Uterus (tissue), 4 donors: ENCODE measurements around the gene EMID1. TPM values are rescaled to one million over a fixed set of nuclear protein-coding genes. Genes with fewer than 3 reads are reported as not detected.

Experiments used
- DNase-seq, 2 donors: peaks; one replicate each; pipeline ENCODE4 v3.0.0-alpha.2; 2019 to 2020
- H3K27ac ChIP-seq, 2 donors: fragments of 200-600 bp; sonication (generic); 1 replicate in 1 of 2; 2 replicates in 1 of 2; pipeline ENCODE4 v1.5.1; 2016 to 2018
- H3K27me3 ChIP-seq, 2 donors: fragments of 200-600 bp; sonication (generic); one replicate each; pipeline ENCODE4 v1.5.1; 2018 to 2019; ENCODE audit warnings: control low read depth in 1 of 2
- H3K36me3 ChIP-seq, 2 donors: fragments of 200-600 bp; sonication (generic); one replicate each; pipeline ENCODE4 v1.5.1; 2019; ENCODE audit warnings: control low read depth in 1 of 2
- H3K4me1 ChIP-seq, 2 donors: fragments of 200-600 bp; sonication (generic); one replicate each; pipeline ENCODE4 v1.5.1; 2018 to 2019; ENCODE audit warnings: control low read depth in 1 of 2
- H3K4me3 ChIP-seq, 2 donors: fragments of 200-600 bp; sonication (generic); 1 replicate in 1 of 2; 2 replicates in 1 of 2; pipeline ENCODE4 v1.5.1; 2018 to 2019; ENCODE audit warnings: mild to moderate bottlenecking in 1 of 2
- H3K9me3 ChIP-seq, 2 donors: fragments of 200-600 bp; sonication (generic); one replicate each; pipeline ENCODE4 v1.5.1; 2019; ENCODE audit warnings: control low read depth in 1 of 2
- CTCF ChIP-seq, 4 experiments: fragments of 200-600 bp in 2 of 4; fragments of 450-650 bp in 2 of 4; sonication (generic) in 2 of 4; IDR thresholded peaks; one replicate each; pipeline ENCODE4 v1.5.1; 2016 to 2019; ENCODE audit warnings: antibody characterized with exemption in 4 of 4, mild to moderate bottlenecking in 2 of 4, moderate library complexity in 1 of 4
- POLR2A ChIP-seq, 2 donors: fragments of 450-650 bp; IDR thresholded peaks; one replicate each; pipeline ENCODE4 v1.6.1; 2016; ENCODE audit warnings: antibody characterized with exemption in 2 of 2, mild to moderate bottlenecking in 1 of 2, moderate library complexity in 1 of 2
- intact Hi-C: fragments of 100-400 bp; cut with DNase I; formaldehyde crosslinking; loops from one replicate; pipeline ENCODE4 v1.15.1; 2023; ENCODE audit warnings: low total_unique reads
- total RNA-seq, 4 donors: library from RNA; depleted of rRNA in 3 of 4; stranded (reverse); fragments of >200 nt in 3 of 4; gene quantifications; one replicate each; pipeline versions ENCODE4 v1.1.0 to v1.2.4, GENCODE V29; 2014 to 2023
- donor health status: DM: yes; HTN: yes; CAD: no.

The EMID1 gene
- total RNA-seq, 4 donors from 2014 or later, result under 0.01 to 30.0 (median 10.2) TPM

GRCh38 chr22:29300807-29301601 lies 95.3 kb downstream of the EMID1 start:
- Histone ChIP-seq H3K9me3 (no peaks in the 10 kb centered on the region), H3K27ac (no peak overlapping the region), H3K36me3 (no peaks in the 10 kb centered on the region), H3K27me3 (no peaks in the 10 kb centered on the region), H3K4me1 (no peaks in the 10 kb centered on the region), H3K4me3 (no peak overlapping the region)
- intact Hi-C loops, result no loop called here
- no peak for DNase-seq
- TF ChIP-seq CTCF (IDR thresholded peaks at IDR 0.05), result no peak
- no peak for TF ChIP-seq POLR2A (IDR thresholded peaks at IDR 0.05)

- Histone ChIP-seq H3K27me3 (no peaks in the 10 kb centered on the region), H3K27ac (no peak overlapping the region), H3K36me3 (no peaks in the 10 kb centered on the region), H3K4me1 (no peaks in the 10 kb centered on the region), H3K4me3 (no peak overlapping the region), H3K9me3 (no peaks in the 10 kb centered on the region)
- no peak for DNase-seq
- TF ChIP-seq POLR2A (IDR thresholded peaks at IDR 0.05) (no peak), CTCF (IDR thresholded peaks at IDR 0.05) (no peak)
- intact Hi-C loops, result no loop called here
Measured at GRCh38 chr22:29301716-29302401, 96.2 kb downstream of the EMID1 start.

- no peaks in the 10 kb centered on the region for H3K36me3 ChIP-seq
- no peak overlapping the region for H3K4me3 ChIP-seq
- intact Hi-C loops, result no loop called here
- H3K4me1 ChIP-seq, result no peaks in the 10 kb centered on the region
- no peak overlapping the region for H3K27ac ChIP-seq
- H3K27me3 ChIP-seq, result no peaks in the 10 kb centered on the region
- DNase-seq, result no peak
- TF ChIP-seq POLR2A (IDR thresholded peaks at IDR 0.05) (no peak), CTCF (IDR thresholded peaks at IDR 0.05) (no peak)
- H3K9me3 ChIP-seq, result no peaks in the 10 kb centered on the region
Measured at GRCh38 chr22:29302402-29302680, 96.6 kb downstream of the EMID1 start.

GRCh38 chr22:29302681-29303465 lies 97.2 kb downstream of the EMID1 start:
- no peaks in the 10 kb centered on the region for H3K36me3 ChIP-seq
- no peak for DNase-seq
- H3K4me1 ChIP-seq, result peaks cover 0 to 4% of the 10 kb centered on the region in 2 donors
- TF ChIP-seq POLR2A (IDR thresholded peaks at IDR 0.05), result no peak
- TF ChIP-seq CTCF (IDR thresholded peaks at IDR 0.05), result no peak
- H3K27me3 ChIP-seq, result no peaks in the 10 kb centered on the region
- no peak overlapping the region for H3K27ac ChIP-seq
- no peak overlapping the region for H3K4me3 ChIP-seq
- H3K9me3 ChIP-seq, result no peaks in the 10 kb centered on the region
- intact Hi-C loops, result no loop called here

GRCh38 chr22:29305836-29306174 lies 100.1 kb downstream of the EMID1 start:
- intact Hi-C loops, result no loop called here
- TF ChIP-seq CTCF (IDR thresholded peaks at IDR 0.05), result no peak
- no peak for TF ChIP-seq POLR2A (IDR thresholded peaks at IDR 0.05)

More at GRCh38 chr22:29305836-29306174, 100.1 kb downstream of the EMID1 start:
- no peaks in the 10 kb centered on the region for H3K27me3 ChIP-seq
- peaks cover 7 to 20% of the 10 kb centered on the region in 2 donors for H3K4me1 ChIP-seq
- H3K9me3 ChIP-seq, result no peaks in the 10 kb centered on the region
- no peaks in the 10 kb centered on the region for H3K36me3 ChIP-seq
- peak overlapping the region; percentile 78 to 80 for H3K27ac ChIP-seq
- peak in 1 of 2 donors; percentile 46 for DNase-seq
- no peak overlapping the region for H3K4me3 ChIP-seq
